HG02588 (cell line): ENCODE data around the gene PLEKHS1.
"Not testable (repeated sequence)": the region's sequence is repeated elsewhere in the genome, so short reads cannot be mapped to it uniquely, and the experiment has no call there.

Source experiments
- ATAC-seq: cut with Tn5 transposase; IDR thresholded peaks from one replicate; pipeline ENCODE4 v1.9.1; 2021; ENCODE audit warnings: mild to moderate bottlenecking, moderate library complexity; ENCODE audit not compliant: unreplicated experiment

PLEKHS1 gene

GRCh38 chr10:113739577-113739976 lies 11.9 kb upstream of the PLEKHS1 start:
- ATAC-seq = no peak

GRCh38 chr10:113740850-113741249 lies 10.6 kb upstream of the PLEKHS1 start:
- no peak for ATAC-seq

- no peak for ATAC-seq
These were observed 9.0 kb upstream of the PLEKHS1 start for GRCh38 chr10:113742466-113742865.

GRCh38 chr10:113743594-113743993 lies 7.9 kb upstream of the PLEKHS1 start:
- no peak for ATAC-seq

GRCh38 chr10:113745374-113745773 lies 6.1 kb upstream of the PLEKHS1 start:
- ATAC-seq = no peak

GRCh38 chr10:113746217-113746957 lies 5.1 kb upstream of the PLEKHS1 start:
- ATAC-seq = no peak

- ATAC-seq = no peak
These were observed 1.1 kb downstream of the PLEKHS1 start for GRCh38 chr10:113752553-113752952.

GRCh38 chr10:113753020-113753692 lies 1.7 kb downstream of the PLEKHS1 start:
- ATAC-seq = no peak

GRCh38 chr10:113754125-113754524 lies 2.6 kb downstream of the PLEKHS1 start:
- ATAC-seq = no peak

GRCh38 chr10:113754768-113755167 lies 3.3 kb downstream of the PLEKHS1 start:
- no peak for ATAC-seq

- ATAC-seq = no peak
These were observed 5.6 kb downstream of the PLEKHS1 start for GRCh38 chr10:113756940-113757543.

- no peak for ATAC-seq
These were observed 10.6 kb downstream of the PLEKHS1 start for GRCh38 chr10:113762083-113762482.

- ATAC-seq = no peak
These were observed 13.1 kb downstream of the PLEKHS1 start for GRCh38 chr10:113764582-113764981.

- no peak for ATAC-seq
These were observed 14.4 kb downstream of the PLEKHS1 start for GRCh38 chr10:113765910-113766309.

GRCh38 chr10:113767222-113767621 lies 15.7 kb downstream of the PLEKHS1 start:
- ATAC-seq = no peak

GRCh38 chr10:113770346-113770745 lies 18.9 kb downstream of the PLEKHS1 start:
- no peak for ATAC-seq

GRCh38 chr10:113771131-113771530 lies 19.6 kb downstream of the PLEKHS1 start:
- ATAC-seq = not testable (repeated sequence)

- ATAC-seq = no peak
These were observed 24.3 kb downstream of the PLEKHS1 start for GRCh38 chr10:113775686-113776294.

GRCh38 chr10:113776553-113776952 lies 25.1 kb downstream of the PLEKHS1 start:
- no peak for ATAC-seq

- no peak for ATAC-seq
These were observed 29.3 kb downstream of the PLEKHS1 start for GRCh38 chr10:113780681-113781250.

GRCh38 chr10:113782367-113782766 lies 30.9 kb downstream of the PLEKHS1 start:
- no peak for ATAC-seq
